IMR-90 (cell line): Measurements from ENCODE around the gene NARF. TPM values are rescaled to one million over a fixed set of nuclear protein-coding genes. Genes with fewer than 3 reads are reported as not detected.

ENCODE experiments used
- ATAC-seq: fragments of 200-7000 bp; cut with Tn5 transposase; 2 replicates; pipeline ENCODE4 v1.9.1; 2020; ENCODE audit warnings: low read depth, mild to moderate bottlenecking, moderate library complexity
- BruUV-seq: library from RNA; stranded (reverse); fragments of 400-500 nt; replicated peaks from 2 replicates; lab custom pipeline; 2021; lab: Mats Ljungman, UMichigan
- CTCF ChIA-PET: fragments of 300-600 bp; formaldehyde crosslinking; extraction: SDS; loops from one replicate; lab custom pipeline; 2021; ENCODE audit warnings: antibody characterized with exemption; lab: Yijun Ruan, JAX
- POLR2A ChIA-PET: fragments of 300-600 bp; sonication (Branson Sonifier 250); formaldehyde crosslinking; loops from one replicate; lab custom pipeline; 2022; ENCODE audit warnings: antibody characterized with exemption; ENCODE audit not compliant: unreplicated experiment; lab: Charles Lee
- DNase-seq: peaks from one replicate; pipeline ENCODE4 v3.0.0; 2013
- H2AFZ ChIP-seq: replicated peaks from 2 replicates; pipeline ENCODE3; 2013; ENCODE audit warnings: low read length, mild to moderate bottlenecking; ENCODE audit not compliant: poor library complexity
- H2AK5ac ChIP-seq: 2 replicates; pipeline ENCODE4 v1.6.1; 2013; ENCODE audit warnings: low read depth, low read length, inconsistent platforms
- H2AK9ac ChIP-seq: replicated peaks from 2 replicates; pipeline ENCODE3; 2013; ENCODE audit warnings: mild to moderate bottlenecking, low read depth, low read length, moderate library complexity; ENCODE audit not compliant: poor library complexity
- H2BK120ac ChIP-seq: 2 replicates; pipeline ENCODE4 v1.6.1; 2013; ENCODE audit warnings: low read depth, low read length, inconsistent platforms
- H2BK15ac ChIP-seq: 3 replicates; pipeline ENCODE4 v1.6.1; 2013; ENCODE audit warnings: low read depth, low read length, inconsistent platforms
- H2BK20ac ChIP-seq: 2 replicates; pipeline ENCODE4 v1.6.1; 2013; ENCODE audit warnings: low read depth, mild to moderate bottlenecking, inconsistent platforms, low read length, moderate library complexity
- H2BK5ac ChIP-seq: 2 replicates; pipeline ENCODE4 v1.6.1; 2013; ENCODE audit warnings: mild to moderate bottlenecking, low read depth, low read length, inconsistent platforms; ENCODE audit not compliant: poor library complexity, severe bottlenecking
- H3K14ac ChIP-seq: replicated peaks from 2 replicates; pipeline ENCODE4 v1.6.1; 2013; ENCODE audit warnings: low read depth, low read length, inconsistent platforms
- H3K18ac ChIP-seq: 2 replicates; pipeline ENCODE4 v1.6.1; 2013; ENCODE audit warnings: low read depth, low read length, control low read depth
- H3K23ac ChIP-seq: 2 replicates; pipeline ENCODE4 v1.6.1; 2013; ENCODE audit warnings: low read depth, low read length, inconsistent platforms
- H3K27ac ChIP-seq: 2 replicates; pipeline ENCODE4 v1.5.1; 2013; ENCODE audit warnings: mild to moderate bottlenecking, control low read depth, low read length; ENCODE audit not compliant: insufficient read depth
- H3K27me3 ChIP-seq: 2 replicates; pipeline ENCODE4 v1.6.1; 2013; ENCODE audit warnings: low read length; ENCODE audit not compliant: control insufficient read depth, insufficient read depth
- H3K36me3 ChIP-seq: 2 replicates; pipeline ENCODE4 v1.6.1; 2013; ENCODE audit warnings: low read length, mixed read lengths; ENCODE audit not compliant: control insufficient read depth, insufficient read depth
- H3K4ac ChIP-seq: 2 replicates; pipeline ENCODE4 v1.6.1; 2013; ENCODE audit warnings: low read depth, low read length, inconsistent platforms
- H3K4me1 ChIP-seq: 2 replicates; pipeline ENCODE4 v1.6.1; 2013; ENCODE audit warnings: low read length, mixed read lengths; ENCODE audit not compliant: control insufficient read depth, insufficient read depth
- H3K4me2 ChIP-seq: 2 replicates; pipeline ENCODE4 v1.6.1; 2013; ENCODE audit warnings: low read depth, mild to moderate bottlenecking, control low read depth, low read length, moderate library complexity
- H3K4me3 ChIP-seq: 2 replicates; pipeline ENCODE4 v1.5.1; 2013; ENCODE audit warnings: low read depth, mild to moderate bottlenecking, control low read depth, low read length, moderate library complexity; ENCODE audit not compliant: insufficient read depth
- H3K56ac ChIP-seq: 2 replicates; pipeline ENCODE4 v1.6.1; 2013; ENCODE audit warnings: low read length, inconsistent platforms; ENCODE audit not compliant: insufficient read depth; ENCODE audit errors: extremely low read depth
- H3K79me1 ChIP-seq, 2 experiments: 2 replicates each; pipeline ENCODE4 v1.6.1; 2013; ENCODE audit warnings: low read length in 2 of 2, inconsistent platforms in 1 of 2, low read depth in 1 of 2
- H3K9ac ChIP-seq: 2 replicates; pipeline ENCODE4 v1.6.1; 2013; ENCODE audit warnings: low read depth, low read length, control low read depth
- H3K9me1 ChIP-seq: 2 replicates; pipeline ENCODE4 v1.6.1; 2013; ENCODE audit warnings: low read length, inconsistent platforms; ENCODE audit not compliant: insufficient read depth
- H3K9me3 ChIP-seq: 2 replicates; pipeline ENCODE4 v1.6.1; 2013; ENCODE audit warnings: low read length; ENCODE audit not compliant: control insufficient read depth, insufficient read depth
- H4K20me1 ChIP-seq: 2 replicates; pipeline ENCODE4 v1.6.1; 2013; ENCODE audit warnings: low read length, inconsistent platforms; ENCODE audit not compliant: insufficient read depth
- H4K5ac ChIP-seq: 2 replicates; pipeline ENCODE4 v1.6.1; 2013; ENCODE audit warnings: mild to moderate bottlenecking, low read depth, low read length, control low read depth
- H4K8ac ChIP-seq, 2 experiments: 2 replicates each; pipeline ENCODE4 v1.6.1; 2013; ENCODE audit warnings: low read depth in 2 of 2, low read length in 2 of 2, control low read depth in 1 of 2, inconsistent platforms in 1 of 2
- H4K91ac ChIP-seq: 2 replicates; pipeline ENCODE4 v1.6.1; 2013; ENCODE audit warnings: low read depth, low read length, inconsistent platforms; ENCODE audit not compliant: insufficient read depth
- BHLHE40 ChIP-seq: fragments of 150-350 bp; IDR thresholded peaks from 2 replicates; pipeline ENCODE4 v1.6.1; 2016; ENCODE audit warnings: mild to moderate bottlenecking, low read depth, low read length
- CEBPB ChIP-seq: IDR thresholded peaks from 2 replicates; pipeline ENCODE4 v1.6.1; 2012; ENCODE audit warnings: low read depth, low read length, improper control_type of control experiment
- CHD1 ChIP-seq: IDR thresholded peaks from 2 replicates; pipeline ENCODE4 v1.6.1; 2012; ENCODE audit warnings: low read depth, low read length, improper control_type of control experiment
- FOS ChIP-seq: fragments of 150-350 bp; IDR thresholded peaks from 2 replicates; pipeline ENCODE4 v1.6.1; 2016; ENCODE audit warnings: low read depth, low read length
- MAFK ChIP-seq: IDR thresholded peaks from 2 replicates; pipeline ENCODE4 v1.6.1; 2012; ENCODE audit warnings: low read depth, low read length, improper control_type of control experiment
- MAZ ChIP-seq: IDR thresholded peaks from 2 replicates; pipeline ENCODE4 v1.6.1; 2012; ENCODE audit warnings: low read depth, mild to moderate bottlenecking, low read length, improper control_type of control experiment, moderate library complexity, borderline replicate concordance
- MXI1 ChIP-seq: IDR thresholded peaks from 2 replicates; pipeline ENCODE4 v1.6.1; 2012; ENCODE audit warnings: low read depth, mild to moderate bottlenecking, low read length, moderate library complexity, borderline replicate concordance
- NFE2L2 ChIP-seq: fragments of 150-350 bp; IDR thresholded peaks from 2 replicates; pipeline ENCODE4 v1.6.1; 2016; ENCODE audit warnings: low read depth, mild to moderate bottlenecking, low read length
- POLR2A ChIP-seq: IDR thresholded peaks from 2 replicates; pipeline ENCODE4 v1.6.1; 2012; ENCODE audit warnings: mild to moderate bottlenecking, low read depth, low read length
- RAD21 ChIP-seq: IDR thresholded peaks from 2 replicates; pipeline ENCODE4 v1.6.1; 2012; ENCODE audit warnings: low read length, improper control_type of control experiment
- RCOR1 ChIP-seq: IDR thresholded peaks from 2 replicates; pipeline ENCODE4 v1.6.1; 2012; ENCODE audit warnings: mild to moderate bottlenecking, low read length, improper control_type of control experiment; ENCODE audit not compliant: insufficient replicate concordance
- RFX5 ChIP-seq: IDR thresholded peaks from 2 replicates; pipeline ENCODE4 v1.8.0; 2012; ENCODE audit warnings: low read depth, mild to moderate bottlenecking, low read length, moderate library complexity
- SMC3 ChIP-seq: fragments of 150-350 bp; IDR thresholded peaks from 2 replicates; pipeline ENCODE4 v1.6.1; 2016; ENCODE audit warnings: low read depth, mild to moderate bottlenecking, antibody characterized with exemption, low read length, moderate library complexity
- WGBS, 2 experiments: methylation state at CpG; one replicate each; pipeline versions ENCODE4 v1.1.5 to v1.1.7; 2013; ENCODE audit warnings: missing lambda C conversion rate in 2 of 2; ENCODE audit not compliant: insufficient read length in 1 of 2; ENCODE audit errors: extremely low coverage in 2 of 2; 5-methylcytosine and 5-hydroxymethylcytosine counted together
- dilution Hi-C: fragments of 300-500 bp; cut with HindIII; formaldehyde crosslinking; loops from one replicate; pipeline ENCODE4 v1.14.3; 2018; ENCODE audit warnings: low sequenced_read_pairs; ENCODE audit not compliant: unreplicated experiment
- in situ Hi-C: fragments of 300-500 bp; cut with MboI; formaldehyde crosslinking; loops from 3 replicates; pipeline ENCODE4 v1.14.3; 2019; ENCODE audit warnings: low sequenced_read_pairs, inconsistent platforms, mixed read lengths
- intact Hi-C: fragments of 100-400 bp; cut with micrococcal nuclease; formaldehyde crosslinking; loops from 2 replicates; pipeline ENCODE4 v1.10.0; 2022
- polyA plus RNA-seq, 3 experiments: library from polyadenylated mRNA; depleted of rRNA; stranded (reverse); fragments of >200 nt; gene quantifications; 2 replicates each; pipeline ENCODE4 v1.2.3, GENCODE V29; 2012; ENCODE audit warnings: low replicate concordance in 1 of 3
- total RNA-seq: library from RNA; depleted of rRNA; stranded (reverse); fragments of >200 nt; gene quantifications from 2 replicates; pipeline ENCODE4 v1.2.3, GENCODE V29; 2012
- TF ChIP-seq, protein P1 (sequence below): conservative IDR thresholded peaks from 2 replicates; pipeline ENCODE4 v1.5.1; 2012; ENCODE audit warnings: mild to moderate bottlenecking, low read depth, low read length, improper control_type of control experiment
- TF ChIP-seq, protein P2 (sequence below): fragments of 150-350 bp; IDR thresholded peaks from 2 replicates; pipeline ENCODE4 v1.6.1; 2016; ENCODE audit warnings: low read depth, mild to moderate bottlenecking, low read length, moderate library complexity, borderline replicate concordance

NARF gene
- total and polyA plus RNA-seq, 2 of the 4 experiments (the other 2 are of a cell fraction), result 83.7 to 94.8 TPM

DNA sequence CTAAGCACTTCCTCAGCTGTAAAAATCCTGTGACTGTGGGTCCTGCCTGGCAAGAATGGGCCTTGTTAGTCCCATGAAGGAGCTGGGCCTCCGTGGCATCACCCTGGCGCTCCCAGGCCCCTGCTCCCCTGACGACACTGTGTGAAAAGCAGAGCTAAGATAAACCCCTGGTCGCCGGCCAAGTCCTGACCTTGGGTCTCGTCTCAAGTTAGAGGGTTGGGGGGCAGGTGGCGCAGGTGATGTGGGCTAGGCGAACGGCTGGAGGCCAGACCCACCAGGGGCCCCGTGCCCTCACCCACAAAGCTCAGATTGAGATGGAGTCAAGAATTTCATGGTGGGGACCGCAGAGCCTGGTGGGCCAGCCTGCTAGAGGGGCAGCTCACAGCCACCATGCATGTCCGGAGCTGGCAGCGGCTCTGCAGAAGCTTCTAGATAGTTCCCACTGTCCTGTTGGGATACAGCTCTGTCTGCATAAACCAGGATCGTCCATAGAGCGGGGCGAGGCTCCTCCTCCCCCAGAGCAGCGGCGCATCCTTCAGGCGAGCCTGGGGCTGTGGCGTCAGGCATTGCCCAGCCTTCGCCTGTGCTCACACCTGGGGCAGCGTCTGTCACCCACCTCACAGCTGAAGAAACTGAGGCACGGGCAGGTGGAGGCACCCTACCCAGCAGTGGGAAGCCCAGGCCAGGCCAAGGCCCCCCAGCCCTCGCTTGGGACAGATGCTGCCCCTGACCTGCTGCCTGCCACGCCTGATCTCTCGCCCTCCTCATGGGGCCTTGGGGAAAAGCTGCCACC is 19.9 kb upstream of the NARF start:
- Histone ChIP-seq H4K91ac (no peak overlapping the region), H2AK9ac (no peak overlapping the region), H3K36me3 (peaks cover 22% of the 10 kb centered on the region), H3K23ac (no peak overlapping the region), H3K4me1 (peaks cover 3% of the 10 kb centered on the region), H3K4me2 (no peak overlapping the region), H3K4me3 (no peak overlapping the region), H3K79me1 (no peaks in the 10 kb centered on the region), H3K9me3 (no peaks in the 10 kb centered on the region), H2BK5ac (no peak overlapping the region), H3K4ac (no peak overlapping the region), H3K27me3 (no peaks in the 10 kb centered on the region), H2BK120ac (no peak overlapping the region), H2AK5ac (no peak overlapping the region), H3K9me1 (no peaks in the 10 kb centered on the region; the same call in 1 of the 2 replicates), H3K27ac (no peak overlapping the region), H3K14ac (no peak overlapping the region), H2BK15ac (no peak overlapping the region), H4K5ac (no peak overlapping the region), H3K18ac (no peak overlapping the region), H4K8ac (no peak overlapping the region), H3K56ac (no peak overlapping the region), H2AFZ (no peak overlapping the region), H2BK20ac (no peak overlapping the region), H4K20me1 (peaks cover 13% of the 10 kb centered on the region; the same call in 1 of the 2 replicates), H3K9ac (no peak overlapping the region)
- in situ Hi-C loops (no loop called here), intact Hi-C loops (no loop called here), dilution Hi-C loops (no loop called here)
- CTCF ChIA-PET, result no interaction called here
- BruUV-seq, result no TSS peak
- 91% methylated on average over 7 of the region's 26 CpGs; no CpG with 5 or more reads in 1 of the 2 experiments for WGBS, 2 experiments
- ATAC-seq, result no peak
- no peak for DNase-seq
- POLR2A ChIA-PET, result no interaction called here
- TF ChIP-seq MAFK (no peak), CEBPB (no peak), CHD1 (no peak), FOS (no peak), SMC3 (no peak), BHLHE40 (no peak), NFE2L2 (no peak), MXI1 (no peak), RCOR1 (no peak), RFX5 (no peak), MAZ (no peak), RAD21 (no peak), POLR2A (no peak)
- TF ChIP-seq, protein P1, sequence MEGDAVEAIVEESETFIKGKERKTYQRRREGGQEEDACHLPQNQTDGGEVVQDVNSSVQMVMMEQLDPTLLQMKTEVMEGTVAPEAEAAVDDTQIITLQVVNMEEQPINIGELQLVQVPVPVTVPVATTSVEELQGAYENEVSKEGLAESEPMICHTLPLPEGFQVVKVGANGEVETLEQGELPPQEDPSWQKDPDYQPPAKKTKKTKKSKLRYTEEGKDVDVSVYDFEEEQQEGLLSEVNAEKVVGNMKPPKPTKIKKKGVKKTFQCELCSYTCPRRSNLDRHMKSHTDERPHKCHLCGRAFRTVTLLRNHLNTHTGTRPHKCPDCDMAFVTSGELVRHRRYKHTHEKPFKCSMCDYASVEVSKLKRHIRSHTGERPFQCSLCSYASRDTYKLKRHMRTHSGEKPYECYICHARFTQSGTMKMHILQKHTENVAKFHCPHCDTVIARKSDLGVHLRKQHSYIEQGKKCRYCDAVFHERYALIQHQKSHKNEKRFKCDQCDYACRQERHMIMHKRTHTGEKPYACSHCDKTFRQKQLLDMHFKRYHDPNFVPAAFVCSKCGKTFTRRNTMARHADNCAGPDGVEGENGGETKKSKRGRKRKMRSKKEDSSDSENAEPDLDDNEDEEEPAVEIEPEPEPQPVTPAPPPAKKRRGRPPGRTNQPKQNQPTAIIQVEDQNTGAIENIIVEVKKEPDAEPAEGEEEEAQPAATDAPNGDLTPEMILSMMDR, result no peak
- TF ChIP-seq, protein P2, sequence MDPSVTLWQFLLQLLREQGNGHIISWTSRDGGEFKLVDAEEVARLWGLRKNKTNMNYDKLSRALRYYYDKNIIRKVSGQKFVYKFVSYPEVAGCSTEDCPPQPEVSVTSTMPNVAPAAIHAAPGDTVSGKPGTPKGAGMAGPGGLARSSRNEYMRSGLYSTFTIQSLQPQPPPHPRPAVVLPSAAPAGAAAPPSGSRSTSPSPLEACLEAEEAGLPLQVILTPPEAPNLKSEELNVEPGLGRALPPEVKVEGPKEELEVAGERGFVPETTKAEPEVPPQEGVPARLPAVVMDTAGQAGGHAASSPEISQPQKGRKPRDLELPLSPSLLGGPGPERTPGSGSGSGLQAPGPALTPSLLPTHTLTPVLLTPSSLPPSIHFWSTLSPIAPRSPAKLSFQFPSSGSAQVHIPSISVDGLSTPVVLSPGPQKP, result no peak
